HUES6 (cell line): ENCODE results near the gene DDB1.

Source experiments
- H3K27ac ChIP-seq: 2 replicates; pipeline ENCODE4 v1.7.0; 2013; ENCODE audit warnings: low read depth, mild to moderate bottlenecking, low read length, inconsistent platforms
- H3K27me3 ChIP-seq: 2 replicates; pipeline ENCODE4 v1.6.1; 2013; ENCODE audit warnings: low read length; ENCODE audit not compliant: control insufficient read depth, insufficient read depth
- H3K36me3 ChIP-seq: 2 replicates; pipeline ENCODE4 v1.6.1; 2013; ENCODE audit warnings: low read length; ENCODE audit not compliant: control insufficient read depth, insufficient read depth
- H3K4me1 ChIP-seq: 2 replicates; pipeline ENCODE4 v1.6.1; 2013; ENCODE audit warnings: low read length; ENCODE audit not compliant: control insufficient read depth, insufficient read depth
- H3K4me3 ChIP-seq: 2 replicates; pipeline ENCODE4 v1.5.1; 2013; ENCODE audit warnings: low read depth, low read length
- H3K9ac ChIP-seq: one replicate; pipeline ENCODE4 v1.6.1; 2013; ENCODE audit warnings: mild to moderate bottlenecking, low read length
- H3K9me3 ChIP-seq: 2 replicates; pipeline ENCODE4 v1.6.1; 2013; ENCODE audit warnings: low read depth, low read length; ENCODE audit not compliant: control insufficient read depth, insufficient read depth

The DDB1 gene

GRCh38 chr11:61354208-61354607 lies 21.3 kb upstream of the DDB1 start:
- Histone ChIP-seq H3K36me3 (peaks cover 32% of the 10 kb centered on the region), H3K4me1 (no peaks in the 10 kb centered on the region), H3K27ac (no peak overlapping the region), H3K4me3 (no peak overlapping the region), H3K27me3 (no peaks in the 10 kb centered on the region), H3K9ac (no peak overlapping the region), H3K9me3 (no peaks in the 10 kb centered on the region)

GRCh38 chr11:61353131-61354067 lies 20.5 kb upstream of the DDB1 start:
- Histone ChIP-seq H3K4me3 (no peak overlapping the region), H3K36me3 (peaks cover 38% of the 10 kb centered on the region), H3K27ac (no peak overlapping the region), H3K4me1 (no peaks in the 10 kb centered on the region), H3K9me3 (no peaks in the 10 kb centered on the region), H3K27me3 (no peaks in the 10 kb centered on the region), H3K9ac (no peak overlapping the region)

- Histone ChIP-seq H3K36me3 (peaks cover 38% of the 10 kb centered on the region), H3K27me3 (no peaks in the 10 kb centered on the region), H3K27ac (no peak overlapping the region), H3K4me1 (no peaks in the 10 kb centered on the region), H3K4me3 (no peak overlapping the region), H3K9me3 (no peaks in the 10 kb centered on the region), H3K9ac (no peak overlapping the region)
Observed at GRCh38 chr11:61352038-61352437, 19.1 kb upstream of the DDB1 start.

- Histone ChIP-seq H3K9me3 (no peaks in the 10 kb centered on the region), H3K36me3 (peaks cover 42% of the 10 kb centered on the region), H3K27me3 (no peaks in the 10 kb centered on the region), H3K27ac (no peak overlapping the region), H3K4me3 (no peak overlapping the region), H3K9ac (no peak overlapping the region), H3K4me1 (no peaks in the 10 kb centered on the region)
Observed at GRCh38 chr11:61350803-61351202, 17.9 kb upstream of the DDB1 start.

DNA sequence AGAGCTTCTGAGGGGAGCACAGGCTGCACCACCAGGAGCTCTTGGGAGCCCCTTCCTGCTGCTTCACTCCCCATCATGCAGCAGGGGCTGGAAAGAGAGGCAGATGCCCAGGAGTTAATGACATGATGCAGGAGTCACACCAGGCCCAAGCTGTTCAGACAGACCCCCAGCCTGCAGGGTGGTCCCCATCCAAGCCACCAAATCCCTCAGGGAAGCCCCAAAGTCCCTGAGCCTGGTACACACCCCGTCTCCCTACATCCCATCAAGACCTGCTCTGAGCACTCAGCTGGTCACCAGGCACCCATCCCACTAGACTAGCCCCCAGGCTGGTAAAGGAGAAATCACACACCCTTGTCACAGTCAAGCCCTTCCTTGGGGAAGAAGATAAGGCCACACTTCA lies 17.4 kb upstream of the DDB1 start:
- Histone ChIP-seq H3K4me3 (no peak overlapping the region), H3K9me3 (no peaks in the 10 kb centered on the region), H3K4me1 (no peaks in the 10 kb centered on the region), H3K36me3 (peaks cover 46% of the 10 kb centered on the region), H3K27me3 (no peaks in the 10 kb centered on the region), H3K9ac (no peak overlapping the region), H3K27ac (no peak overlapping the region)

- H3K9me3 ChIP-seq, result no peaks in the 10 kb centered on the region
- H3K27me3 ChIP-seq, result no peaks in the 10 kb centered on the region
- H3K36me3 ChIP-seq, result peaks cover 49% of the 10 kb centered on the region
- H3K4me3 ChIP-seq, result no peak overlapping the region
- no peak overlapping the region for H3K9ac ChIP-seq
- no peaks in the 10 kb centered on the region for H3K4me1 ChIP-seq
- H3K27ac ChIP-seq, result no peak overlapping the region
Observed at GRCh38 chr11:61349916-61350315, 17.0 kb upstream of the DDB1 start.

- H3K36me3 ChIP-seq, result peaks cover 55% of the 10 kb centered on the region
- H3K4me3 ChIP-seq, result no peak overlapping the region
- H3K9me3 ChIP-seq, result no peaks in the 10 kb centered on the region
- H3K27ac ChIP-seq, result no peak overlapping the region
- no peaks in the 10 kb centered on the region for H3K27me3 ChIP-seq
- H3K4me1 ChIP-seq, result no peaks in the 10 kb centered on the region
- H3K9ac ChIP-seq, result no peak overlapping the region
Observed at GRCh38 chr11:61349189-61349751, 16.4 kb upstream of the DDB1 start.

DNA sequence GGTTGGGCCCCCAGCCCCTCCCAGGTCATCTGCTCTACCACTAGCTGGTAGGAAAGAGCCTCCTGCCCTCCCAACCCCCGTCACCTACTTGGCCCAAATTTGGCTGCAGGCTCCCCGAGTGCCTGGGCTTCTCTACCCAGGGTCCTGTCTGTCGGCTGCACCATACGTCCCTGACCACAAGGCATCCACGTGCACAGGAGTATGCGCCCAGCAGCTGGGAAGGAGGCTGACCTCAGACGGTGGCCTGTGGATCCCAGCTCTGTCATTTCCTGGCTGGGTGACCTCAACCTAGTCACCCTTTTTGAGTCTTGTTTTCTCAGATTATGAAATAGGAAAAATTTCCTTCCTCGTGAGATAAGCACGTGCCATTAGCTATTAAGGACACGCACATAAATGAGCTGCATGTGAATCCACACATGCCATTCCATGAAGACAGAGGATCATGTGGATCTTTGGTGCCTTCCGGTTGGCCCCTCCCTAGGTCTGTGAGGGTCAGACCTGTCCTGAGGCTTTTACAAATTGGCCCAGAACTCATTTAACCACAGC lies 15.1 kb upstream of the DDB1 start:
- no peak overlapping the region for H3K4me3 ChIP-seq
- no peaks in the 10 kb centered on the region for H3K4me1 ChIP-seq
- H3K36me3 ChIP-seq, result peaks cover 57% of the 10 kb centered on the region
- no peak overlapping the region for H3K9ac ChIP-seq
- H3K9me3 ChIP-seq, result no peaks in the 10 kb centered on the region
- H3K27me3 ChIP-seq, result no peaks in the 10 kb centered on the region
- H3K27ac ChIP-seq, result no peak overlapping the region

DNA sequence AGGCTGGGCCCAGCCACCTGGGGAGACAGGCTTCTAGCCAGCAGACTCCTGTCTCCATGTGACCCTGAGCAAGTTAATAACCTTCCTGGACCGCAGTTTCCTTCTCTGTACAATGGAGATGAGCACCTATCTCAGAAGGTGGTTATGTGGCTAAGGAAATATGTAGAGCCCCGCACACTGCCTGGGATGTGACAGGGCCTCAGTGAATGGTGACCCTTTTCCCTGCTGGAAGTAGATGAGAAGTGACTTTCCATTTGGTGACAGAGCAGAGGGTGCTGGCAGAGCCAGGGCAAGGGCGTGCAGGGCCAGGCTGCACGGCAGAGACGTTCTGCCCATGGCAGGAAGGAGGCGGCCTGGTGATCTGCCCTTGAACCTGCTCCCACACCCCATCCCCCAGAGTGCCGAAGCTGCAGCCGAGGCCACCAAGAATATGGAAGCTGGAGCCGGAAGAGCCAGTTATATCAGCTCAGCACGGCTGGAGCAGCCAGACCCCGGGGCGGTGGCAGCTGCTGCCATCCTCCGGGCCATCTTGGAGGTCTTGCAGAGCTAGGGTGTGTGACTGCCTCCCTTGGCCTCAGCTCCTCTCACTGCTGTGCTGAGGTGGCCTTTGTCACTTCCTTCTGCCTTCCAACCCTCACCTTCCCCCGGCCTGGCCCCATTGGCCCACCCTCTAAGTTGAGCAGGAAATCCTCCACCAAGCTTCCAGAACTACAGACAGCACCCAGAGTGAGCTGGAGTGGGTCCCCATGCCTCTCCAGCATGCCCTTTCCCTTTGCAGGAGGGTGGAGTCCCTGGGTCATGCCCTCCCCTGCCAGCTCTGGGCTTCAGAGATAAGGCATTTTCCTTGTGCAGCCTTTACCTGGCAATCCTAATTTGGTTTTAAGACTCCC lies 13.3 kb upstream of the DDB1 start:
- Histone ChIP-seq H3K36me3 (peaks cover 57% of the 10 kb centered on the region), H3K4me1 (no peaks in the 10 kb centered on the region), H3K27me3 (no peaks in the 10 kb centered on the region), H3K27ac (no peak overlapping the region), H3K9ac (no peak overlapping the region), H3K4me3 (no peak overlapping the region), H3K9me3 (no peaks in the 10 kb centered on the region)

GRCh38 chr11:61345170-61345610 lies 12.3 kb upstream of the DDB1 start:
- H3K9ac ChIP-seq, result no peak overlapping the region
- H3K4me1 ChIP-seq, result no peaks in the 10 kb centered on the region
- H3K27ac ChIP-seq, result no peak overlapping the region
- H3K36me3 ChIP-seq, result peaks cover 49% of the 10 kb centered on the region
- H3K9me3 ChIP-seq, result no peaks in the 10 kb centered on the region
- no peak overlapping the region for H3K4me3 ChIP-seq
- H3K27me3 ChIP-seq, result no peaks in the 10 kb centered on the region
